HepG2 (cell line): ENCODE data around the gene WSCD2.

Experiments
- ATF3 ChIP-seq: sonication (generic); formaldehyde crosslinking; IDR thresholded peaks from 2 replicates; pipeline ENCODE4 v1.4.0; 2020; ENCODE audit warnings: missing genetic modification reagents
- KLF15 ChIP-seq: sonication (generic); formaldehyde crosslinking; IDR thresholded peaks from 2 replicates; pipeline ENCODE4 v1.8.1; 2023; ENCODE audit warnings: borderline replicate concordance, mild to moderate bottlenecking, inconsistent platforms, missing genetic modification reagents, mixed read lengths
- TF ChIP-seq, protein P1 (sequence below): sonication (generic); formaldehyde crosslinking; IDR thresholded peaks from 2 replicates; pipeline ENCODE4 v1.5.0; 2020; ENCODE audit warnings: mild to moderate bottlenecking, missing genetic modification reagents, moderate library complexity

GRCh38 chr12:108273217-108273616 is 144.1 kb downstream of the WSCD2 start:
- no peak for TF ChIP-seq KLF15
- TF ChIP-seq, protein P1, sequence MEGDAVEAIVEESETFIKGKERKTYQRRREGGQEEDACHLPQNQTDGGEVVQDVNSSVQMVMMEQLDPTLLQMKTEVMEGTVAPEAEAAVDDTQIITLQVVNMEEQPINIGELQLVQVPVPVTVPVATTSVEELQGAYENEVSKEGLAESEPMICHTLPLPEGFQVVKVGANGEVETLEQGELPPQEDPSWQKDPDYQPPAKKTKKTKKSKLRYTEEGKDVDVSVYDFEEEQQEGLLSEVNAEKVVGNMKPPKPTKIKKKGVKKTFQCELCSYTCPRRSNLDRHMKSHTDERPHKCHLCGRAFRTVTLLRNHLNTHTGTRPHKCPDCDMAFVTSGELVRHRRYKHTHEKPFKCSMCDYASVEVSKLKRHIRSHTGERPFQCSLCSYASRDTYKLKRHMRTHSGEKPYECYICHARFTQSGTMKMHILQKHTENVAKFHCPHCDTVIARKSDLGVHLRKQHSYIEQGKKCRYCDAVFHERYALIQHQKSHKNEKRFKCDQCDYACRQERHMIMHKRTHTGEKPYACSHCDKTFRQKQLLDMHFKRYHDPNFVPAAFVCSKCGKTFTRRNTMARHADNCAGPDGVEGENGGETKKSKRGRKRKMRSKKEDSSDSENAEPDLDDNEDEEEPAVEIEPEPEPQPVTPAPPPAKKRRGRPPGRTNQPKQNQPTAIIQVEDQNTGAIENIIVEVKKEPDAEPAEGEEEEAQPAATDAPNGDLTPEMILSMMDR = no peak
- no peak for TF ChIP-seq ATF3 (CRISPR knock-in tag)
